HFF-Myc (cell line): Measurements from ENCODE around the gene APOBEC3C.
"Not testable (repeated sequence)": the region's sequence is repeated elsewhere in the genome, so short reads cannot be mapped to it uniquely, and the experiment has no call there.

Source experiments
- DNase-seq: peaks from one replicate; pipeline ENCODE4 v3.0.0-alpha.2; 2011; ENCODE audit warnings: low read depth; ENCODE audit errors: extremely low read depth
- H3K4me3 ChIP-seq: replicated peaks from 2 replicates; pipeline ENCODE4 v1.5.1; 2011; ENCODE audit warnings: low read depth, mild to moderate bottlenecking, control low read depth, low read length
- CTCF ChIP-seq: IDR thresholded peaks from 2 replicates; pipeline ENCODE4 v1.5.1; 2012; ENCODE audit warnings: mild to moderate bottlenecking, low read depth, low read length, control low read depth; ENCODE audit errors: missing control alignments

APOBEC3C gene

GRCh38 chr22:39027717-39028116 lies 13.7 kb downstream of the APOBEC3C start:
- DNase-seq: no peak
- no peak for TF ChIP-seq CTCF
- no peak overlapping the region for H3K4me3 ChIP-seq

GRCh38 chr22:39028281-39028680 lies 14.2 kb downstream of the APOBEC3C start:
- H3K4me3 ChIP-seq: no peak overlapping the region
- no peak for TF ChIP-seq CTCF
- DNase-seq: no peak

GRCh38 chr22:39029227-39029626 lies 15.2 kb downstream of the APOBEC3C start:
- H3K4me3 ChIP-seq: no peak overlapping the region
- TF ChIP-seq CTCF: no peak
- DNase-seq: no peak

- no peak for TF ChIP-seq CTCF
- no peak for DNase-seq
These were observed 16.6 kb downstream of the APOBEC3C start for GRCh38 chr22:39030705-39031104.

GRCh38 chr22:39031434-39032295 lies 17.6 kb downstream of the APOBEC3C start:
- H3K4me3 ChIP-seq, DNase-seq: not testable (repeated sequence)

More at GRCh38 chr22:39030705-39031104, 16.6 kb downstream of the APOBEC3C start:
- H3K4me3 ChIP-seq: no peak overlapping the region

- not testable (repeated sequence) for H3K4me3 ChIP-seq, DNase-seq
These were observed 23.0 kb downstream of the APOBEC3C start for GRCh38 chr22:39037071-39037470.

- DNase-seq: no peak
- no peak for TF ChIP-seq CTCF
- H3K4me3 ChIP-seq: no peak overlapping the region
These were observed 25.5 kb downstream of the APOBEC3C start for GRCh38 chr22:39039306-39040126.

- DNase-seq: not testable (repeated sequence)
- H3K4me3 ChIP-seq: peak overlapping the region; percentile 55
These were observed 26.1 kb downstream of the APOBEC3C start for GRCh38 chr22:39040155-39040537.

- peak within 1 kb of the TSS; percentile 55 for H3K4me3 ChIP-seq
- not testable (repeated sequence) for DNase-seq
These were observed 26.7 kb downstream of the APOBEC3C start, which contains the start of gene APOBEC3F for GRCh38 chr22:39040538-39041296. Gene APOBEC3F, plus strand, starts transcription at chr22:39040864. Its CDS starts 97 bp downstream, at chr22:39040961.
